SH-SY5Y (cell line): ENCODE results near the gene LPCAT2.

Source experiments
- GATA2 ChIP-seq: IDR thresholded peaks from 2 replicates; pipeline ENCODE4 v1.6.1; 2011; ENCODE audit warnings: mild to moderate bottlenecking, low read depth, low read length
- GATA3 ChIP-seq: IDR thresholded peaks from 2 replicates; pipeline ENCODE4 v1.6.1; 2011; ENCODE audit warnings: low read depth, mild to moderate bottlenecking, low read length, moderate library complexity

DNA sequence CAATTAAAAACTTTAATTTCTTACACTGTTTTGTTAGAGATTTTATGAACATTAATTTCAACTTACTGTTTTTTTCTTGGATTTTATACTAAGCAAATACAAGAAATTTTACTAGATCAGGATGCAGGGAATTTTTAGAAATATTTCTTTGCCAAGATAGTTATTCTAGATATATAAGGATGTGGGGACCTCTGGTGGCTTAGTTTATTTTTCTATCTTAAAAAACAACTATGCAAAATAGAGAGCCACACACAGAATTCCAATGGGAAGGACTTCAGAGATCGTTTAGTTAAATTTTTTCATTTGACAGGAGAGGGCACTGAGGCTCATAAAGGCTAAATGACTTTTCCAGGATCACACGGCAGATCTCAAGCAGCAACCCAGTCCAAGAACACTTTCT is 34.6 kb downstream of the LPCAT2 start:
- TF ChIP-seq GATA2 (no peak), GATA3 (no peak)
